Kidney epithelial cell (primary cell): Measurements from ENCODE around the gene ECHDC3. TPM values are rescaled to one million over a fixed set of nuclear protein-coding genes. Genes with fewer than 3 reads are reported as not detected.

Source experiments
- DNase-seq: peaks from one replicate; pipeline ENCODE4 v3.0.0-alpha.2; 2010; ENCODE audit warnings: low read depth
- H3K27me3 ChIP-seq: 2 replicates; pipeline ENCODE4 v1.6.0; 2011; ENCODE audit warnings: low read length; ENCODE audit not compliant: control insufficient read depth, insufficient read depth
- H3K36me3 ChIP-seq: 2 replicates; pipeline ENCODE4 v1.5.1; 2011; ENCODE audit warnings: low read length; ENCODE audit not compliant: control insufficient read depth, insufficient read depth
- H3K4me3 ChIP-seq: 2 replicates; pipeline ENCODE4 v1.5.1; 2011; ENCODE audit warnings: low read depth, mild to moderate bottlenecking, control low read depth, low read length
- CTCF ChIP-seq: IDR thresholded peaks from 2 replicates; pipeline ENCODE4 v1.5.1; 2011; ENCODE audit warnings: mild to moderate bottlenecking, moderate library complexity, low read length, control low read depth, inconsistent platforms; ENCODE audit not compliant: insufficient read depth, poor library complexity, severe bottlenecking
- total RNA-seq: library from RNA; depleted of rRNA; stranded (reverse); fragments of >200 nt; gene quantifications from 2 replicates; pipeline ENCODE4 v1.2.3, GENCODE V29; 2015

ECHDC3 gene
- total RNA-seq, 1 donor from 2014 or later: 35.1 TPM

- Histone ChIP-seq H3K36me3 (no peaks in the 10 kb centered on the region), H3K4me3 (no peak overlapping the region), H3K27me3 (no peaks in the 10 kb centered on the region)
- no peak for TF ChIP-seq CTCF
- no peak for DNase-seq
Observed at GRCh38 chr10:11813177-11813576, 71.0 kb downstream of the ECHDC3 start.

Other genes with a start within 250 kb of the ECHDC3 start
- gene USP6NL, start 130.7 kb upstream of the ECHDC3 start, total RNA-seq: 20.3 and 21.2 TPM in 2 replicates
- gene PROSER2, start 81.0 kb downstream of the ECHDC3 start, total RNA-seq: 47.6 and 58.8 TPM in 2 replicates